ENCODE measurements around the gene FBXO38.

The FBXO38 gene

DNA sequence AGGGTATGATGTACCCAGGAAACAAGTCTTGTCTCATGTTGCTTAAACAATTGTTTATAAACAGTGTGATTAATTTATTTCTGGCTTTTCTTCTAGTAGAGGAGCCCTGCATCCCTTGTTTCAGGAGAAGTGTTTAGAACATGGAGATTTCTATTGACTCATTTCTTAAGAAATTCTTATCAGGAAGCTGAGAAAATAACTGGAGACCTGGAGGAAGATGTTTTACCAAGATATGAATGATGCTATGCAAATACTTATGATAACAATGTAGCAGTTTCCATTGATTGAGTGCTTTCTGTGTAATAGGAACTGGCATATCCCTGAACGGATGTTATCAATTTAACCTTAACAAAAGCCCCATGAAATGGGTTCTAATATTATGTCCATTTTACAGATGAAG, 108.6 kb downstream of the FBXO38 start:
- in situ Hi-C loops (cut with MboI; ENCODE audit: low pct_unique_long_range_greater_than_20kb, low sequenced_read_pairs, unreplicated experiment), result no loop called here
- DNase-seq (ENCODE audit: low spot score), result no peak
- TF ChIP-seq, protein P1, sequence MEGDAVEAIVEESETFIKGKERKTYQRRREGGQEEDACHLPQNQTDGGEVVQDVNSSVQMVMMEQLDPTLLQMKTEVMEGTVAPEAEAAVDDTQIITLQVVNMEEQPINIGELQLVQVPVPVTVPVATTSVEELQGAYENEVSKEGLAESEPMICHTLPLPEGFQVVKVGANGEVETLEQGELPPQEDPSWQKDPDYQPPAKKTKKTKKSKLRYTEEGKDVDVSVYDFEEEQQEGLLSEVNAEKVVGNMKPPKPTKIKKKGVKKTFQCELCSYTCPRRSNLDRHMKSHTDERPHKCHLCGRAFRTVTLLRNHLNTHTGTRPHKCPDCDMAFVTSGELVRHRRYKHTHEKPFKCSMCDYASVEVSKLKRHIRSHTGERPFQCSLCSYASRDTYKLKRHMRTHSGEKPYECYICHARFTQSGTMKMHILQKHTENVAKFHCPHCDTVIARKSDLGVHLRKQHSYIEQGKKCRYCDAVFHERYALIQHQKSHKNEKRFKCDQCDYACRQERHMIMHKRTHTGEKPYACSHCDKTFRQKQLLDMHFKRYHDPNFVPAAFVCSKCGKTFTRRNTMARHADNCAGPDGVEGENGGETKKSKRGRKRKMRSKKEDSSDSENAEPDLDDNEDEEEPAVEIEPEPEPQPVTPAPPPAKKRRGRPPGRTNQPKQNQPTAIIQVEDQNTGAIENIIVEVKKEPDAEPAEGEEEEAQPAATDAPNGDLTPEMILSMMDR (IDR thresholded peaks at IDR 0.05; ENCODE audit: extremely low read depth, insufficient read depth, missing control alignments), result no peak
